ENCODE results near the gene ZFP3.

GRCh38 chr17:5110816-5111215, 32.5 kb downstream of the ZFP3 start:
- TF ChIP-seq, protein P1, sequence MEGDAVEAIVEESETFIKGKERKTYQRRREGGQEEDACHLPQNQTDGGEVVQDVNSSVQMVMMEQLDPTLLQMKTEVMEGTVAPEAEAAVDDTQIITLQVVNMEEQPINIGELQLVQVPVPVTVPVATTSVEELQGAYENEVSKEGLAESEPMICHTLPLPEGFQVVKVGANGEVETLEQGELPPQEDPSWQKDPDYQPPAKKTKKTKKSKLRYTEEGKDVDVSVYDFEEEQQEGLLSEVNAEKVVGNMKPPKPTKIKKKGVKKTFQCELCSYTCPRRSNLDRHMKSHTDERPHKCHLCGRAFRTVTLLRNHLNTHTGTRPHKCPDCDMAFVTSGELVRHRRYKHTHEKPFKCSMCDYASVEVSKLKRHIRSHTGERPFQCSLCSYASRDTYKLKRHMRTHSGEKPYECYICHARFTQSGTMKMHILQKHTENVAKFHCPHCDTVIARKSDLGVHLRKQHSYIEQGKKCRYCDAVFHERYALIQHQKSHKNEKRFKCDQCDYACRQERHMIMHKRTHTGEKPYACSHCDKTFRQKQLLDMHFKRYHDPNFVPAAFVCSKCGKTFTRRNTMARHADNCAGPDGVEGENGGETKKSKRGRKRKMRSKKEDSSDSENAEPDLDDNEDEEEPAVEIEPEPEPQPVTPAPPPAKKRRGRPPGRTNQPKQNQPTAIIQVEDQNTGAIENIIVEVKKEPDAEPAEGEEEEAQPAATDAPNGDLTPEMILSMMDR (IDR thresholded peaks at IDR 0.05): no peak
- no peak for TF ChIP-seq POLR2A (IDR thresholded peaks at IDR 0.05)
- TF ChIP-seq POLR2AphosphoS5 (IDR thresholded peaks at IDR 0.05): no peak
